IPS-15b (cell line): ENCODE data around the gene CACNB4.

ENCODE experiments used
- H3K27me3 ChIP-seq: one replicate; pipeline ENCODE4 v1.6.1; 2013; ENCODE audit warnings: low read length; ENCODE audit not compliant: control insufficient read depth, insufficient read depth
- H3K36me3 ChIP-seq: one replicate; pipeline ENCODE4 v1.6.1; 2013; ENCODE audit warnings: low read length; ENCODE audit not compliant: control insufficient read depth, insufficient read depth
- H3K4me1 ChIP-seq: one replicate; pipeline ENCODE4 v1.6.1; 2013; ENCODE audit warnings: mild to moderate bottlenecking, low read length; ENCODE audit not compliant: control insufficient read depth, insufficient read depth
- H3K4me3 ChIP-seq: one replicate; pipeline ENCODE4 v1.5.1; 2013; ENCODE audit warnings: low read depth, low read length
- H3K9ac ChIP-seq: one replicate; pipeline ENCODE4 v1.6.1; 2013; ENCODE audit warnings: low read depth, mild to moderate bottlenecking, low read length
- H3K9me3 ChIP-seq: one replicate; pipeline ENCODE4 v1.6.1; 2013; ENCODE audit warnings: mild to moderate bottlenecking, low read length; ENCODE audit not compliant: control insufficient read depth, insufficient read depth

Gene CACNB4

GRCh38 chr2:151904021-151904420 lies 194.8 kb downstream of the CACNB4 start:
- no peak overlapping the region for H3K4me3 ChIP-seq

DNA sequence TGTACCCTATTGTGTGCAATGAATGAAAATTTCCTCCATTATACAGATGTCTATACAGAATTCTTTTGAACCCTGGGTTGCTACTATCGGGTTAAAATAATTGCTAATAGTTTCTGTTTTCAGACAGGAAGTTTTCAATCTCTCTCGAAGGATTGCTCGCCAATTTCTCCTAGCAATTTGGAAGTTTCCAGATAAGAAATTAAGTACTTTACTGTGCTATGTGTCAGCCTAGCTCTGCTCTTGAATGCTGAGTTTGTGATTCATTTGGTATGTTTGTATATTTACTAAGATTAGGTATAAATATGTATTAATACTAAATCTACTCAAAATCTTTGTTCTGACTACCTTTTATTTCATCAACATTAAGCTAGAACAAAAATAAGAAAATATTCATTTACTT lies 196.0 kb downstream of the CACNB4 start:
- Histone ChIP-seq H3K27me3 (no peaks in the 10 kb centered on the region), H3K9ac (no peak overlapping the region), H3K9me3 (no peaks in the 10 kb centered on the region), H3K4me3 (no peak overlapping the region), H3K36me3 (no peaks in the 10 kb centered on the region), H3K4me1 (peaks cover 3% of the 10 kb centered on the region)

More at GRCh38 chr2:151904021-151904420, 194.8 kb downstream of the CACNB4 start:
- Histone ChIP-seq H3K27me3 (no peaks in the 10 kb centered on the region), H3K9me3 (no peaks in the 10 kb centered on the region), H3K9ac (no peak overlapping the region), H3K4me1 (peaks cover 3% of the 10 kb centered on the region), H3K36me3 (no peaks in the 10 kb centered on the region)

- Histone ChIP-seq H3K4me1 (no peaks in the 10 kb centered on the region), H3K36me3 (no peaks in the 10 kb centered on the region), H3K4me3 (no peak overlapping the region), H3K9ac (no peak overlapping the region), H3K9me3 (no peaks in the 10 kb centered on the region), H3K27me3 (no peaks in the 10 kb centered on the region)
Measured at GRCh38 chr2:151900331-151900730, 198.5 kb downstream of the CACNB4 start.

DNA sequence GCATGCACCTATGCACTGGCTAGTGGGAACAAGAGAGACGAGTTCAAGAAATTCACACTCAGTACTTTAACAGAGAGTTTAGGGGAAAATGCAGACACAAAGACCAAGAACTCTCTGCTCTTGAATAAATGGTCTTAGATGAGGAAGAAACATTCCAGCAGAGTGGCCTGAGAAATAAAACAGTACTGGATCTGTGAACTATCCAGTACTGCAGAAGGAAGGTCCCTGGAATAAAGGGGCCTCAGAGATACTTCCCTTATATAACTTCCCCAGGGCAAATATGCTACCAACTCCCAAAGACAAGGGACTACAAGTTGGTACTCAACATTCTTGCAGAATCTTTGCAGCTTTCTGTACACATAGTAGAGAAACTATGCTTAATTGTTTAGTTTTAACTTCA lies 199.7 kb downstream of the CACNB4 start:
- no peaks in the 10 kb centered on the region for H3K36me3 ChIP-seq
- H3K4me3 ChIP-seq: no peak overlapping the region
- no peaks in the 10 kb centered on the region for H3K27me3 ChIP-seq
- H3K9me3 ChIP-seq: no peaks in the 10 kb centered on the region
- no peak overlapping the region for H3K9ac ChIP-seq
- no peaks in the 10 kb centered on the region for H3K4me1 ChIP-seq

DNA sequence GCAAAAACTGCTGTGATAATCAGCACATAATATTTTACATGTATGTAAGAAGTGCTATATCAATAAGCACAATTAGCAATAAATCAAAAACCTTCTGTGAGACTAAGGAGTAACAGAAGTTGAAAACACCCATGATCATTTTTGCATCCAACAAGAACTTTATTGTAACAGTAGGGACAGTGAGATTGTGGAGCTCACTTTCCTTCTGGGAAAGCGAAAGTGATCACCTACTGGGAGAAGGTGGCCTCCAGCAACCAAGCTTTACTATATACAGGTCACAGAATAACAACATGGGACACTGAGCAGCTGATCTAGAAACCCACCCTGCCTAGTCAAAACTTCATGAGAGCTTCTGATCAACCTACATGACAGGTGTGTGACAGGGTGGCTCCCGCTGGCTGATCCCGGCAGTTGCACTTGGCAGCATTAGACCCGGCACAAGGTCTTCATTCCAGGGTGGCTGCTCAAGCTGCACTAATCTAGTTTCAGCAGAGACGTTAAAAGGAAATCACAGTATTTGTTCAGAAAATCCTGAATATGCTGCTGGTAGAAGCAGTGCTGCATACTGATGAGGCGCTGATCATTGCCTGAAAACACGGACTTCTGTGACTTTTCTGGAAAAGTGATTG lies 207.2 kb downstream of the CACNB4 start:
- H3K4me3 ChIP-seq: no peak overlapping the region
- H3K4me1 ChIP-seq: no peaks in the 10 kb centered on the region
- no peaks in the 10 kb centered on the region for H3K27me3 ChIP-seq
- no peak overlapping the region for H3K9ac ChIP-seq
- H3K36me3 ChIP-seq: no peaks in the 10 kb centered on the region
- H3K9me3 ChIP-seq: no peaks in the 10 kb centered on the region

DNA sequence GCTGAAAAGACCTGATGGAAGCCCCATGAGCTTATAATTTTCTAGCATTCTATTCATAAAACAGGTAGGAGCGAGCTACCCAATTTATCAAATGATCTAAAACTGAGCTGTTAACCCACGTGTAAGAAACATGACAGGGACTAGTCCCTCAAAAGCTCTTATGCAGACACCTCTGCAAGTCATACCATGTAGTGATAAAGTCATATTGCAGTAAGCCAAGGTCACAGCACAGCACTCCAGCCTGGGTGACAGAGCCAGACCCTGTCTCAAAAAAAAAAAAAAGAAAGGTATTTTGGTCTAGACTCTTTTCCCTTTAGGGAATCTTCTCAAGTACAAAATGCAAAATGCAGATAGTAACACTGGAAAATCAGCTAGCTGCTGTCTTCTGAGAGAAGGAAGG lies 211.7 kb downstream of the CACNB4 start:
- no peak overlapping the region for H3K4me3 ChIP-seq
- H3K4me1 ChIP-seq: no peaks in the 10 kb centered on the region
- H3K9me3 ChIP-seq: no peaks in the 10 kb centered on the region
- H3K36me3 ChIP-seq: no peaks in the 10 kb centered on the region
- H3K9ac ChIP-seq: no peak overlapping the region
- H3K27me3 ChIP-seq: no peaks in the 10 kb centered on the region

DNA sequence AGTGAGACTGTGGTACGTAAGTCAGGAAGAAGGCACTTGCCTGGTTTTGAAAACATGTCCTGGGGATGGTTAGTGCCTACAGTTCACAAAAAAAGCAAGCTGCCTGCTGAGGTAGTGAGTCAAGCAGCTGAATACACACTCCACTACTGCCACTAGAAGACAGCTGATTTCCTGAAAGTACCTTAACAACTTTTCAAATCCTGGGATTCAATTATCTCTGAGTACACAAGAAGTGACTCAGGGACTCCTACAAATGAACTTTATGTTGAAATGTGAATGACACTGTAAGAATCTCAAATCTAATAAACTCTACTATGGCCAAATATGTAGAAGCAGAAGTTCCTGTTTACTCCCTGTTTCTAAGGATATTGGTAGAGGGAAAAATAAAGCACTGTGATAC lies 212.6 kb downstream of the CACNB4 start:
- no peaks in the 10 kb centered on the region for H3K27me3 ChIP-seq
- no peak overlapping the region for H3K9ac ChIP-seq
- no peaks in the 10 kb centered on the region for H3K36me3 ChIP-seq
- H3K4me1 ChIP-seq: no peaks in the 10 kb centered on the region
- H3K9me3 ChIP-seq: no peaks in the 10 kb centered on the region
- no peak overlapping the region for H3K4me3 ChIP-seq

DNA sequence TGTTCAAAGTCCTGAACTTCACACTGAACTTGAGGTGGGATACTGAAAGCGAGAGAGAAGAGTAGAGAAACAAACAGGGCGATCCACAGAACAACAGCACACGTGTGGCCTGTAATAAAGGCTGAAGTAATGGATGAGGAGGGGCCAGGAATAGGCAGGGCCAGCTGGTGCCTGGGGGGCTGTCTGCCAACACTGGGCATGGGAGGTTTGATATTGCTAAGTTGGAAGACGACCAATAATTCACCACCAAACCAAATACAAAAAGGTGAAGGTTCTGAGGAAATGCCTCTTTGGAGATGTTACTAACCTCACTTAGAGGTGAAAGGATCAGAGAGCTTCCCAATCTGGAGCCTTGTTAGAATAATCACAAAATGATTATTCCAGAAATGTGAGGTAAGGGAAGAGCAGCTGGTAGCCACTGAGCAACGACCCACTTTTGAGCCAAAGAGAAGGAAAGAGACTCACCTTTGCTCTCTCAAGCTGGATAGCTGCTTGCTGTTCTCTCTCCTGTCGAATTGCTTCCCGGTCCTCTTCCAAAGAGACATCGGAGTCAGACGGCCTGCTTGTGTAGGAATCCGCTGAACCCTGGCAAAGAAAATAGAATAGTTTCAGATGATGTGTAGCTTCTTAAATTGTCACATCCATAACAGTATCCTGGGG lies 215.9 kb downstream of the CACNB4 start:
- no peak overlapping the region for H3K9ac ChIP-seq
- no peaks in the 10 kb centered on the region for H3K9me3 ChIP-seq
- no peaks in the 10 kb centered on the region for H3K27me3 ChIP-seq
- H3K36me3 ChIP-seq: no peaks in the 10 kb centered on the region
- no peaks in the 10 kb centered on the region for H3K4me1 ChIP-seq
- no peak overlapping the region for H3K4me3 ChIP-seq

DNA sequence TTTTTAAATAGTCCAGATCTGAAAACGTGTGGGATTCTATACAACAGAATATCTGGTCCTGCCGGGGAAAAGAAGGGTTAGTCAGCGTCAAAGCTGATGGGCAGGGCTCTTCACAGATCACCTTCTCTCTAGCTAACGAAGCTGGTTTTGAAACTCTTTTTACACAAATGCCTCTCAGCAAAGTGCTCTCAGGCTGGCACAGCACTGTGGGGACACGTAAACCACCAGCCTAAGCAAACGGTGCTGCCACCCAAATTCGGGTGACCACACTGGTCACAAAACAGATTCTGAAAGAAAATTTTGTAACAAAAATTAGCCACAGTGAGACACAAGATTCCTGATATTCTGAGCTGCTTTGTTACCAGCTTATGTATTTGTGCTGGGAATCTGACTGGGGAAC lies 217.5 kb downstream of the CACNB4 start:
- no peaks in the 10 kb centered on the region for H3K4me1 ChIP-seq
- no peaks in the 10 kb centered on the region for H3K36me3 ChIP-seq
- no peak overlapping the region for H3K4me3 ChIP-seq
- H3K9me3 ChIP-seq: no peaks in the 10 kb centered on the region
- no peak overlapping the region for H3K9ac ChIP-seq
- no peaks in the 10 kb centered on the region for H3K27me3 ChIP-seq

- Histone ChIP-seq H3K36me3 (no peaks in the 10 kb centered on the region), H3K9ac (no peak overlapping the region), H3K4me3 (no peak overlapping the region), H3K9me3 (no peaks in the 10 kb centered on the region), H3K27me3 (no peaks in the 10 kb centered on the region), H3K4me1 (no peaks in the 10 kb centered on the region)
Measured at GRCh38 chr2:151880586-151880985, 218.3 kb downstream of the CACNB4 start.

GRCh38 chr2:151878655-151879563 lies 219.9 kb downstream of the CACNB4 start:
- H3K36me3 ChIP-seq: no peaks in the 10 kb centered on the region
- no peak overlapping the region for H3K9ac ChIP-seq
- no peak overlapping the region for H3K4me3 ChIP-seq
- H3K9me3 ChIP-seq: no peaks in the 10 kb centered on the region
- no peaks in the 10 kb centered on the region for H3K27me3 ChIP-seq
- H3K4me1 ChIP-seq: no peaks in the 10 kb centered on the region

DNA sequence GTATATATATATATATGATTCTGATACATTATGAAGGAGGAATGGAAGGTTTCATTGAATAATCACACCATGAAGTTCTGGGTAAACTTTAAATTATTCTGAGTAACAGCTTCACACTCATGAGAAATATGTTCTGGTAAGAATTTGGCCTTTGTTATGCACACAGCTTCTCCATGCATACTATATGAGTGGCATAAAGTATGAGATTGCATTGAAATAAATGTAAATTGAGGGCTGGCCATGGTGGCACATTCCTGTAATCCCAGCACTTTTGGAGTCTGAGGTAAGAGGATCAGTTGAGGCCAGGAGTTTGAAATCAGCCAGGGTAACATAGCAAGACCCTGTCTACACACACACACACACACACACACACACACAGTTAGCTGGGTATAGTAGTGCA lies 220.6 kb downstream of the CACNB4 start:
- no peak overlapping the region for H3K9ac ChIP-seq

More for the DNA sequence above, 220.6 kb downstream of the CACNB4 start:
- Histone ChIP-seq H3K4me1 (no peaks in the 10 kb centered on the region), H3K4me3 (no peak overlapping the region), H3K9me3 (no peaks in the 10 kb centered on the region), H3K27me3 (no peaks in the 10 kb centered on the region), H3K36me3 (no peaks in the 10 kb centered on the region)
